GM12874 (cell line): ENCODE data around the gene MS4A10.

Experiments used
- CTCF ChIP-seq: IDR thresholded peaks from 2 replicates; pipeline ENCODE4 v1.5.1; 2011; ENCODE audit warnings: low read depth, mild to moderate bottlenecking, control low read depth, low read length, moderate library complexity; ENCODE audit not compliant: insufficient read depth

Gene MS4A10

GRCh38 chr11:60782393-60783140 lies 2.6 kb upstream of the MS4A10 start:
- no peak for TF ChIP-seq CTCF

DNA sequence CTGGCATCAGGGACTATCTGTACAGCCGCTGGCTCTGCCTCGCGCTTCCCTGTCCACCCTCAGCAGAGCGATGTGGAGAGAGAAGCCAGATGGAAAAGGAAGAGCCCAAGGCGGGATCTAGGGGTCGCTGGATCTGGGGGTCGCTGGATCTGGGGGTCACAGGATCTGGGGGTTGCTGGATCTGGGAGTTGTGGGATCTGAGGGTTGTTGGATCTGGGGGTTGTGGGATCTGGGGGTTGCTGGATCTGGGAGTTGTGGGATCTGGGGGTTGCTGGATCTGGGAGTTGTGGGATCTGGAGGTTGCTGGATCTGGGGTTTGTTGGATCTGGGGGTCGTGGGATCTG lies 2.0 kb upstream of the MS4A10 start:
- no peak for TF ChIP-seq CTCF

- TF ChIP-seq CTCF = no peak
These were observed 1.2 kb upstream of the MS4A10 start for GRCh38 chr11:60783911-60784310.

- TF ChIP-seq CTCF = no peak
These were observed 751 bp downstream of the MS4A10 start for GRCh38 chr11:60785806-60786361.

DNA sequence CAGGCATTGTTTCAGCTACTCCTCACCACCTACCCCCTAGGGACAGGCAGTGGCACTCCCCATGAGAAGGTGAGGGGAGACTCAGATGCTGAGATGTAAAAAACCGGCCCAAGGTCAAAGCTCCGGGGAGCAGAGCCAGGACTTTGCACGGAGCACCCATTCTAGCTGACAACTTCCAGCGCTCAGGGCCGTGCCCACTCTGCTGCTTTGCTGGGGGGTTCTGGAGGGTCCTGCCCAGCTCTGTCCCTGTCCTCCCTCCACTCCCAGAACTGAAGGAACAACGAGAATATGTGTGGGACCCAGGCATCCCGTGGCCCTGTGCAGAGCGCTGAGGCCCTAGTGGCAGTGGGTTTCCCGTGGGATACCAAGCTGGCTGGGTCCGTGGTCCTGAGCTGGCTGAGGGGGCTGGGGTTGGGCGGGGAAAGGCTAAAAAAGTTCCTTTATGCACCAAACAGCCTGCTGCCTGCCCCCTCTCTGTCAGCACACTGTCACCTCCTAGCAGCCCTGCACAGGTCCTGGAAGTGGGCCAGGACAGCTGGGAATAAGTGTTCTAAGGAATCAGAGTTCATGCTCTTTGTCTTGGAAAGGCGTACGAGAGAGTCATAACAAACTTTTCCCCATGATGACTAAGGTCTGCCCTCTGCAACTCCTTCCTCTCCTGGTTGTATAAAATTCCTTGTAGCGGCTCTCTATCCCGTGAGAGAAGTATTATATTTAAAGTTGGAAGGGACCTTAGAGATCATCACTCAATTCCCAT lies 1.9 kb downstream of the MS4A10 start:
- no peak for TF ChIP-seq CTCF

DNA sequence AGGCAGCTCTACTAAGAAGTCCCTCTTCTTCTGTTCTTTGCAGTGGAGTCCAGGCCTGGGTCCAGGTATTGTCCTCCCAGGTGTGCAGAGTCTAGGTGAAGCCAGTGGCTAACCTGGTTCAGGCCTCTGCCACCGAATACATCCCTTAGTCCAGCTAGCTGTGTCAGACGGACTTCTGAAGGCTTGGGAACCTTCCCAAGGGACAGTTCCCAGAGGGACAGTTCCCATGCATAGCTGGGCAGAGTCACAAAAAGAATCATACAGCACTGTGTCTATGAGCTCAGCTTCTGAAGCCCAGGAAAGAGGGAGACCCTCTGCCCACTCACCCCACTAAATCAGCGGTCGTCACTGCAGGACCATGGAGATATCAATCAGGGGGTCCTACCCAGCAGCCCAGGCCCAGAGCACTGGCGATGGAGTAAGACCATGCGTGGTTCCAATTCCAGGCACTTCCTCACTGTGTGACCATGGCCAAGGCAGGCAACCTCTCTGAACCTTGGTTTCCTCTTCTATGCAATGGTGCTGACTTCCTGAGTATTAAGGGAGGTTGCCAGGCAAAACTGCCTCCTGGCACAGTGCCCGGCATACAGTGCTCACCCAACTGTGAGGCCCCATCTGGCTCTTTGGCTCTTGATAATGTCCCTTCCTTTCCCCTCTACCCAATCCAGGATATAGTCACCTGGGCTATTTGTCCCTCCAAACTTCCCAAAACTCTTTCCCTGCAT lies 3.4 kb downstream of the MS4A10 start:
- no peak for TF ChIP-seq CTCF

GRCh38 chr11:60790726-60791125 lies 5.6 kb downstream of the MS4A10 start:
- TF ChIP-seq CTCF = no peak
